ENCODE measurements around the gene JAM3.

JAM3 gene

DNA sequence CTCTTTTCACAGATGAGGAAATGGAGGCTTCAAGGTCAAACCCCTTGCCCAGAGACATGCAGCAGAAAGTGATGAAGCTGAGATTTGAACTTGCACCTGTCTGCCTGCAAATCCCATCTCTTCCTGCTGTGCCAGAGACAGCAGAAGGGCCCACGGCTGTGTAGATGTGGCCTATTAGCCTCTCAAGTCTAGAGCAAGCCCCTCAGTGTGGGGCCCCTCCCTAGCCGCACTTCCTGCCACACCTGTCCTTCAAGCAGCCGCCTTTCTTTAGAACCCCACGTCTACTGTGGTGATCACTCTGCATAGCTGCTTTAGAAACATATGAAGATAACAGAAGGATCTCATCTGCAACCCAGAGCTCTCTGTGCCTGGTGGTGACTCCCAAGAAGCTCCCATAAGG lies 41.2 kb upstream of the JAM3 start:
- no peak overlapping the region for H2BK120ac ChIP-seq (ENCODE audit: low read depth, low read length)
- no peak overlapping the region for H3K18ac ChIP-seq (ENCODE audit: low read depth in 1 of 2, low read length in 2 of 2)
- H2AK5ac ChIP-seq (ENCODE audit: low read length, severe bottlenecking), result no peak overlapping the region

DNA sequence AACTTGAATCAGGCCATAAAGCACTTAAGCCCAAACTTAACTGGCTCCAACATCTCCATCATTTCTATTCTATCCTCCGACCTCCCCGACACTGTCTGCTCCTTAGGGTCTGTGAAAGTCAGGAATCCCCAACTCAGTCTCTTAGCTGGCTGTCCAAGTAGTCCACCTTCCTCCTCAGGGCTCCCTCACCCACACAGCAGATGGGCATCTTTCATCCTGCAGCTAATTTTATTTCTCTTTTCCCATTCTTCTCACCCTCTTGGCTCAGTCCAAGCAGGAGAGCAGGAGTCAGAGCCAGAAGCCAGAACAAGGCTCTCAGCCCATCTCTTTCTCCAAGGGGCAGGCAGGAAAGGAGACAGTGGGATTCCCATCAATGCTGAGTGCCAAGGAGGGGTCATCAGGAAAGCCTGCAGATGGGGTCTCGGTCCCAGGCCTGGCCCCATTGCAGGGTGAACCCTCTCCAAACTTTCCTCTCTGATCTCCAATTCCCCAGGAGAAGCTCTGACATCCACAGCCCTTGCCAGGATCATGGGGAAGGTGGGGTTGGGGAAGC lies 40.4 kb upstream of the JAM3 start:
- no peaks in the 10 kb centered on the region for H3K36me3 ChIP-seq (ENCODE audit: control insufficient read depth in 1 of 2, insufficient read depth in 2 of 2, low read depth in 1 of 2, low read length in 2 of 2)

More for the DNA sequence above, 41.2 kb upstream of the JAM3 start:
- Histone ChIP-seq H2AFZ (ENCODE audit: low read depth, low read length) (no peak overlapping the region), H3K27ac (ENCODE audit: low read length, poor library complexity, severe bottlenecking) (no peak overlapping the region), H4K91ac (ENCODE audit: low read length) (no peak overlapping the region), H3K36me3 (ENCODE audit: control insufficient read depth in 1 of 2, insufficient read depth in 2 of 2, low read depth in 1 of 2, low read length in 2 of 2) (no peaks in the 10 kb centered on the region), H3K4me1 (ENCODE audit: control insufficient read depth, insufficient read depth, low read depth, low read length) (peaks cover 2% of the 10 kb centered on the region), H3K27me3 (ENCODE audit: control insufficient read depth in 1 of 2, insufficient read depth in 1 of 2, low read length in 2 of 2) (peaks cover 39 to 74% of the 10 kb centered on the region in 2 experiments), H3K79me1 (replicated peaks; ENCODE audit: low read length, poor library complexity, severe bottlenecking) (no peaks in the 10 kb centered on the region), H2BK15ac (ENCODE audit: low read depth, poor library complexity, severe bottlenecking) (no peak overlapping the region), H2BK12ac (ENCODE audit: low read length in 2 of 2) (no peak overlapping the region), H3K4ac (ENCODE audit: low read depth in 1 of 2, low read length in 2 of 2) (no peak overlapping the region), H3K4me2 (ENCODE audit: low read length, poor library complexity, severe bottlenecking) (no peak overlapping the region), H3K9me3 (ENCODE audit: control insufficient read depth, low read length) (no peaks in the 10 kb centered on the region), H4K8ac (ENCODE audit: low read length) (no peak overlapping the region), H3K14ac (ENCODE audit: low read length in 2 of 2) (no peak overlapping the region), H3K23ac (ENCODE audit: low read length in 2 of 2) (no peak overlapping the region), H3K4me3 (ENCODE audit: insufficient read depth in 1 of 2, low read depth in 1 of 2, low read length in 2 of 2) (no peak overlapping the region), H3K9ac (ENCODE audit: low read length) (no peak overlapping the region), H2BK5ac (ENCODE audit: low read depth, low read length, poor library complexity, severe bottlenecking) (no peak overlapping the region)
- WGBS, result 67% methylated on average over 4 of the region's 4 CpGs
- DNase-seq, result no peak

DNA sequence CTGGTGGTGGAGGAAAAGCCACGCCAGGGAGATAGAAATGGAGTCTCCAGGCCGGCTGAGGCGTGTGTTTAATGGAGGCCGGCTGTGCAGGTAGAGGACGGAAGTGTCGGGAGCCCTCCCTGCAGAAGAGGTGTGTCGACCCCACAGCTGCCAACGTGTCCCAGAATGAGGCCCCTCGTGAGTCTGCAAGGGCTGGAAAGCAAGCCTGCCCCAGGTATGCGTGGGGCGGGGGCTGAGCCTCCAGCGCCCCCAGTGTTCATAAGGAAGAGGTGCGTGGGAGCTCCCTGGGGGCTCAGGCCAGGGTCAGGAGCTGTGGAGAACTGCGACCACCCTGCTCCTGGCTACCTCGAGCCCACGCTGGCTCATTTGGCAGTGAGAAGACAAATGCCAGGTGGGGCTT lies 38.0 kb upstream of the JAM3 start:
- no peak overlapping the region for H4K8ac ChIP-seq (ENCODE audit: low read length)
- H3K4ac ChIP-seq (ENCODE audit: low read depth in 1 of 2, low read length in 2 of 2), result no peak overlapping the region
- no peak overlapping the region for H3K9ac ChIP-seq (ENCODE audit: low read length)
- H2AK5ac ChIP-seq (ENCODE audit: low read length, severe bottlenecking), result no peak overlapping the region
- H2BK120ac ChIP-seq (ENCODE audit: low read depth, low read length), result no peak overlapping the region
- no peaks in the 10 kb centered on the region for H3K79me1 ChIP-seq (replicated peaks; ENCODE audit: low read length, poor library complexity, severe bottlenecking)
- H2AFZ ChIP-seq (ENCODE audit: low read depth, low read length), result no peak overlapping the region
- H4K91ac ChIP-seq (ENCODE audit: low read length), result no peak overlapping the region
- DNase-seq, result no peak
- H3K9me3 ChIP-seq (ENCODE audit: control insufficient read depth, low read length), result no peaks in the 10 kb centered on the region
- 61% methylated on average over 16 of the region's 16 CpGs for WGBS
- no peak overlapping the region for H3K4me2 ChIP-seq (ENCODE audit: low read length, poor library complexity, severe bottlenecking)
- no peak overlapping the region for H3K14ac ChIP-seq (ENCODE audit: low read length in 2 of 2)
- H3K23ac ChIP-seq (ENCODE audit: low read length in 2 of 2), result no peak overlapping the region
- H2BK15ac ChIP-seq (ENCODE audit: low read depth, poor library complexity, severe bottlenecking), result no peak overlapping the region
- no peak overlapping the region for H3K4me3 ChIP-seq (ENCODE audit: insufficient read depth in 1 of 2, low read depth in 1 of 2, low read length in 2 of 2)
- H3K18ac ChIP-seq (ENCODE audit: low read depth in 1 of 2, low read length in 2 of 2), result no peak overlapping the region
- H3K4me1 ChIP-seq (ENCODE audit: control insufficient read depth, insufficient read depth, low read depth, low read length), result peaks cover 10% of the 10 kb centered on the region
- H3K36me3 ChIP-seq (ENCODE audit: control insufficient read depth in 1 of 2, insufficient read depth in 2 of 2, low read depth in 1 of 2, low read length in 2 of 2), result no peaks in the 10 kb centered on the region
- no peak overlapping the region for H2BK5ac ChIP-seq (ENCODE audit: low read depth, low read length, poor library complexity, severe bottlenecking)
- no peak overlapping the region for H3K27ac ChIP-seq (ENCODE audit: low read length, poor library complexity, severe bottlenecking)
- peaks cover 38 to 66% of the 10 kb centered on the region in 2 experiments for H3K27me3 ChIP-seq (ENCODE audit: control insufficient read depth in 1 of 2, insufficient read depth in 1 of 2, low read length in 2 of 2)
- H2BK12ac ChIP-seq (ENCODE audit: low read length in 2 of 2), result no peak overlapping the region

More for the DNA sequence above, 40.4 kb upstream of the JAM3 start:
- Histone ChIP-seq H3K4ac (ENCODE audit: low read depth in 1 of 2, low read length in 2 of 2) (no peak overlapping the region), H3K9ac (ENCODE audit: low read length) (no peak overlapping the region), H2BK12ac (ENCODE audit: low read length in 2 of 2) (no peak overlapping the region), H3K4me1 (ENCODE audit: control insufficient read depth, insufficient read depth, low read depth, low read length) (peaks cover 3% of the 10 kb centered on the region), H3K4me2 (ENCODE audit: low read length, poor library complexity, severe bottlenecking) (no peak overlapping the region), H3K9me3 (ENCODE audit: control insufficient read depth, low read length) (no peaks in the 10 kb centered on the region), H4K8ac (ENCODE audit: low read length) (no peak overlapping the region), H3K14ac (ENCODE audit: low read length in 2 of 2) (no peak overlapping the region), H2BK15ac (ENCODE audit: low read depth, poor library complexity, severe bottlenecking) (no peak overlapping the region), H2AK5ac (ENCODE audit: low read length, severe bottlenecking) (no peak overlapping the region), H3K27me3 (ENCODE audit: control insufficient read depth in 1 of 2, insufficient read depth in 1 of 2, low read length in 2 of 2) (peaks cover 42 to 71% of the 10 kb centered on the region in 2 experiments), H3K23ac (ENCODE audit: low read length in 2 of 2) (no peak overlapping the region), H3K4me3 (ENCODE audit: insufficient read depth in 1 of 2, low read depth in 1 of 2, low read length in 2 of 2) (no peak overlapping the region), H4K91ac (ENCODE audit: low read length) (no peak overlapping the region), H3K18ac (ENCODE audit: low read depth in 1 of 2, low read length in 2 of 2) (no peak overlapping the region), H2BK120ac (ENCODE audit: low read depth, low read length) (no peak overlapping the region), H2BK5ac (ENCODE audit: low read depth, low read length, poor library complexity, severe bottlenecking) (no peak overlapping the region), H3K27ac (ENCODE audit: low read length, poor library complexity, severe bottlenecking) (no peak overlapping the region), H2AFZ (ENCODE audit: low read depth, low read length) (no peak overlapping the region), H3K79me1 (replicated peaks; ENCODE audit: low read length, poor library complexity, severe bottlenecking) (no peaks in the 10 kb centered on the region)
- DNase-seq, result no peak
- WGBS, result 54% methylated on average over 3 of the region's 3 CpGs

DNA sequence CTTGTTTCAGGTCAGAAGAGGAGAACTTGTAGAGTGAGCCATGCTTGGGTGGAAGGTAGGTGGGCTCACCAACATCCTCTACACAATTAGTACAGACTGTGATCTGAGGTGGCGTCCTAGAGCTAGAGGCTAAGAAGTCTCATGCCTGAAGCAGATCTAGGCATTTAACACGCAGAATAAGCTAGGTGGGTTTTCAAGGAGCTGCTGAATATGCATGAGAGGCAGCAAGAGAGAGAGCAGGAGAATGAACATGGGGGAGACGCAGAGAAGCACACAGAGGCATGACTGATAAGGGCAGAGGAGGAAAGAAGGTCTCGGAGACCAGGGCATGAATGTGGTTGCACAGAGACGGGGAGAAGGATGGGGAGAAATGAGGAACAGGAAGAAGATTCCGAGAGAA lies 36.8 kb upstream of the JAM3 start:
- Histone ChIP-seq H3K27ac (ENCODE audit: low read length, poor library complexity, severe bottlenecking) (no peak overlapping the region), H3K23ac (ENCODE audit: low read length in 2 of 2) (no peak overlapping the region), H4K91ac (ENCODE audit: low read length) (no peak overlapping the region), H3K4ac (ENCODE audit: low read depth in 1 of 2, low read length in 2 of 2) (no peak overlapping the region), H4K8ac (ENCODE audit: low read length) (no peak overlapping the region), H3K14ac (ENCODE audit: low read length in 2 of 2) (no peak overlapping the region), H3K79me1 (replicated peaks; ENCODE audit: low read length, poor library complexity, severe bottlenecking) (no peaks in the 10 kb centered on the region), H3K4me2 (ENCODE audit: low read length, poor library complexity, severe bottlenecking) (no peak overlapping the region), H2BK15ac (ENCODE audit: low read depth, poor library complexity, severe bottlenecking) (no peak overlapping the region), H3K9ac (ENCODE audit: low read length) (no peak overlapping the region), H2BK5ac (ENCODE audit: low read depth, low read length, poor library complexity, severe bottlenecking) (no peak overlapping the region), H2BK12ac (ENCODE audit: low read length in 2 of 2) (no peak overlapping the region), H2BK120ac (ENCODE audit: low read depth, low read length) (no peak overlapping the region), H2AFZ (ENCODE audit: low read depth, low read length) (no peak overlapping the region), H3K36me3 (ENCODE audit: control insufficient read depth in 1 of 2, insufficient read depth in 2 of 2, low read depth in 1 of 2, low read length in 2 of 2) (no peaks in the 10 kb centered on the region), H3K27me3 (ENCODE audit: control insufficient read depth in 1 of 2, insufficient read depth in 1 of 2, low read length in 2 of 2) (peaks cover 31 to 55% of the 10 kb centered on the region in 2 experiments), H3K4me1 (ENCODE audit: control insufficient read depth, insufficient read depth, low read depth, low read length) (peaks cover 16% of the 10 kb centered on the region), H3K9me3 (ENCODE audit: control insufficient read depth, low read length) (no peaks in the 10 kb centered on the region), H3K18ac (ENCODE audit: low read depth in 1 of 2, low read length in 2 of 2) (no peak overlapping the region), H2AK5ac (ENCODE audit: low read length, severe bottlenecking) (no peak overlapping the region), H3K4me3 (ENCODE audit: insufficient read depth in 1 of 2, low read depth in 1 of 2, low read length in 2 of 2) (no peak overlapping the region)
- WGBS, result 90% methylated on average over 6 of the region's 6 CpGs
- no peak for DNase-seq
